ENCODE data around the gene BZW1.

The BZW1 gene

DNA sequence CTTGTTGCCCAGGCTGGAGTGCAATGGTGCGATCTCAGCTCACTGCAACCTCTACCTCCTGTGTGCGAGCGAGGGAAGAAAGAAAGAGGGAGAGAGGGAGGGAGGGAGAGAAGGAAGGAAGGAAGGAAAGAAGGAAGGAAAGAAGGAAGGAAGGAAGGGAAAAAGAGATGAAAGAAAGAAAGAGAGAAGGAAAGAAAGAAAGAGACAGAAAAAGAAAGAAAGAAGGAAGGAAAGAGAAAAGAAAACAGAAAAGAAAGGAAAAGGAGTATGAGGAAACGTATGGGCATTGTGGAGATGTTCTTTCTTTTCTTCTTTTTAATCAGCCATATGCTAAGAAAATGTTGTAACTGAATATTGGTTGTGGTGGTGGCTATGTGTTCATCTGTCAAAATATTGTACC is 36.2 kb downstream of the BZW1 start:
- TF ChIP-seq, protein P1, sequence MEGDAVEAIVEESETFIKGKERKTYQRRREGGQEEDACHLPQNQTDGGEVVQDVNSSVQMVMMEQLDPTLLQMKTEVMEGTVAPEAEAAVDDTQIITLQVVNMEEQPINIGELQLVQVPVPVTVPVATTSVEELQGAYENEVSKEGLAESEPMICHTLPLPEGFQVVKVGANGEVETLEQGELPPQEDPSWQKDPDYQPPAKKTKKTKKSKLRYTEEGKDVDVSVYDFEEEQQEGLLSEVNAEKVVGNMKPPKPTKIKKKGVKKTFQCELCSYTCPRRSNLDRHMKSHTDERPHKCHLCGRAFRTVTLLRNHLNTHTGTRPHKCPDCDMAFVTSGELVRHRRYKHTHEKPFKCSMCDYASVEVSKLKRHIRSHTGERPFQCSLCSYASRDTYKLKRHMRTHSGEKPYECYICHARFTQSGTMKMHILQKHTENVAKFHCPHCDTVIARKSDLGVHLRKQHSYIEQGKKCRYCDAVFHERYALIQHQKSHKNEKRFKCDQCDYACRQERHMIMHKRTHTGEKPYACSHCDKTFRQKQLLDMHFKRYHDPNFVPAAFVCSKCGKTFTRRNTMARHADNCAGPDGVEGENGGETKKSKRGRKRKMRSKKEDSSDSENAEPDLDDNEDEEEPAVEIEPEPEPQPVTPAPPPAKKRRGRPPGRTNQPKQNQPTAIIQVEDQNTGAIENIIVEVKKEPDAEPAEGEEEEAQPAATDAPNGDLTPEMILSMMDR (IDR thresholded peaks at IDR 0.05; ENCODE audit: poor library complexity, severe bottlenecking) = no peak
- H3K27ac ChIP-seq (ENCODE audit: poor library complexity, severe bottlenecking) = no peak overlapping the region
- ATAC-seq (ENCODE audit: low read depth) (no peak), DNase-seq (ENCODE audit: low spot score) (no peak)
- H3K36me3 ChIP-seq (ENCODE audit: low read depth) = peaks cover 10% of the 10 kb centered on the region
- no peaks in the 10 kb centered on the region for H3K27me3 ChIP-seq (ENCODE audit: insufficient read depth, poor library complexity, severe bottlenecking)
- H3K4me1 ChIP-seq (ENCODE audit: insufficient read depth, poor library complexity, severe bottlenecking) = no peaks in the 10 kb centered on the region
- H3K4me3 ChIP-seq (ENCODE audit: severe bottlenecking) = no peak overlapping the region
- no peaks in the 10 kb centered on the region for H3K9me3 ChIP-seq (ENCODE audit: severe bottlenecking)

GRCh38 chr2:200850512-200851256 is 39.0 kb downstream of the BZW1 start:
- Histone ChIP-seq H3K4me3 (ENCODE audit: severe bottlenecking) (no peak overlapping the region), H3K27me3 (ENCODE audit: insufficient read depth, poor library complexity, severe bottlenecking) (no peaks in the 10 kb centered on the region), H3K36me3 (ENCODE audit: low read depth) (peaks cover 37% of the 10 kb centered on the region), H3K4me1 (ENCODE audit: insufficient read depth, poor library complexity, severe bottlenecking) (no peaks in the 10 kb centered on the region), H3K27ac (ENCODE audit: poor library complexity, severe bottlenecking) (no peak overlapping the region), H3K9me3 (ENCODE audit: severe bottlenecking) (no peaks in the 10 kb centered on the region)
- ATAC-seq (ENCODE audit: low read depth) = no peak
- TF ChIP-seq, protein P1 (IDR thresholded peaks at IDR 0.05; ENCODE audit: poor library complexity, severe bottlenecking) = no peak
- DNase-seq (ENCODE audit: low spot score) = no peak

DNA sequence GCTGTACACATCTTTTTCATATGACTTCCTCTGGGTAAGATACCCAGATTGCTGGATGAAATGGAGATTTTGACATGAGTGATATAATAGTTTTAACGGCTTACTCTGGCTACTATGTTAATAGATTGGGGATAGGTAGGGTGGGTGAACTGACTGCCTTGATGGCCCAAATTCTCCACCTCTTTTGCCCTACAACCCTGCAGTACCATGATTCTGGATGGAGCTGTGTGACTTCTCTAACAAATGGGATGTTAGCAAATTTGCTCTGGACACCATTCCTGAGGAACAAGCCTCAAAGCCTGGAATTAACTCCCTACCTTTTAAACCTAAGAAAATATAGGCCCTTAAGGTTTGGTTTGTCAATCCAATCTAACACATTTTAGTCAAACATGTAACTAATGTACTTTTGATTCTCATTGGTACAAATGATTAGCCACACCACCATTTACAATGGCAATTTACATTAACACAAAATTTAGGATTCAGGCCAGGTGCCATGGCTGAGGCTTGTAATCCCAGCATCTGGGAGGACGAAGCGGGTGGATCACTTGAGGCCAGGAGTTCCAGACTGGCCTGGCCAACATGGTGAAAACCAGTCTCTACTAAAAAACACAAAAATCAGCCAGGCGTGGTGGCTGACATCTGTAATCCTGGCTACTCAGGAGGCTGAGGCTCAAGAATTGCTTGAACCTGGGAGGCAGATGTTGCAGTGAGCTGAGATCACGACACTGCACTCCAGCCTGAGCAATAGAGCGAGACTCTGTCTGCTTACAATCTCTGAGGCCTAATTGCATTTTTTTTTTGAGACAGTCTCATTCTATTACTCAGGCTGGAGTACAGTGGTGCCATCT is 39.9 kb downstream of the BZW1 start:
- H3K36me3 ChIP-seq (ENCODE audit: low read depth) = peaks cover 47% of the 10 kb centered on the region
- no peak; the same call in 2 of the 3 replicates for ATAC-seq (ENCODE audit: low read depth)
- no peak overlapping the region for H3K4me3 ChIP-seq (ENCODE audit: severe bottlenecking)
- no peak overlapping the region for H3K27ac ChIP-seq (ENCODE audit: poor library complexity, severe bottlenecking)
- no peaks in the 10 kb centered on the region for H3K9me3 ChIP-seq (ENCODE audit: severe bottlenecking)
- no peaks in the 10 kb centered on the region for H3K27me3 ChIP-seq (ENCODE audit: insufficient read depth, poor library complexity, severe bottlenecking)
- DNase-seq (ENCODE audit: low spot score) = no peak
- TF ChIP-seq, protein P1 (IDR thresholded peaks at IDR 0.05; ENCODE audit: poor library complexity, severe bottlenecking) = no peak
- H3K4me1 ChIP-seq (ENCODE audit: insufficient read depth, poor library complexity, severe bottlenecking) = no peaks in the 10 kb centered on the region

DNA sequence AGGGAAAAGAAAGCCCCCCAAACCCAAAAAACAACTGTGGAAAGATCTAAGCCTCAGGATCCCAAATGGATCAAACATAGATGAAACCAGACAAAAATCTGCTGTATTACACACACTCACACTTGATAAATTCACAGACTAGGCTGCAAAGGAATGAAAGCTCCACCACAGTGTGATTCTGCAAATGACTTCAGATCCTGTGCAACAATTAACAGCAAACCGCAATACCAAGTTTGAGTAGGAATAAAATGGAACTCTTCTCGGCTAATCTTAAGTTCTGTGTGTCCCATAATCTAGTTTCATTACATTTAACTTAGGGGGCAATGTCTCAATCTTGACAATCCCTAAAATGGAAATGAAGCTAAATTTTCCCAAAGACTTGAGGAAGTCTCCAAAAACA is 40.9 kb downstream of the BZW1 start:
- TF ChIP-seq, protein P1 (IDR thresholded peaks at IDR 0.05; ENCODE audit: poor library complexity, severe bottlenecking) = no peak
- Histone ChIP-seq H3K27me3 (ENCODE audit: insufficient read depth, poor library complexity, severe bottlenecking) (no peaks in the 10 kb centered on the region), H3K36me3 (ENCODE audit: low read depth) (peaks cover 57% of the 10 kb centered on the region), H3K27ac (ENCODE audit: poor library complexity, severe bottlenecking) (no peak overlapping the region), H3K4me3 (ENCODE audit: severe bottlenecking) (no peak overlapping the region), H3K9me3 (ENCODE audit: severe bottlenecking) (no peaks in the 10 kb centered on the region), H3K4me1 (ENCODE audit: insufficient read depth, poor library complexity, severe bottlenecking) (no peaks in the 10 kb centered on the region)
- DNase-seq (ENCODE audit: low spot score) (no peak), ATAC-seq (ENCODE audit: low read depth) (no peak)

Data from RWPE2 (cell line).